ENCODE measurements around the gene VAMP5.
"Not testable (repeated sequence)": the region's sequence is repeated elsewhere in the genome, so short reads cannot be mapped to it uniquely, and the experiment has no call there.

VAMP5 gene

DNA sequence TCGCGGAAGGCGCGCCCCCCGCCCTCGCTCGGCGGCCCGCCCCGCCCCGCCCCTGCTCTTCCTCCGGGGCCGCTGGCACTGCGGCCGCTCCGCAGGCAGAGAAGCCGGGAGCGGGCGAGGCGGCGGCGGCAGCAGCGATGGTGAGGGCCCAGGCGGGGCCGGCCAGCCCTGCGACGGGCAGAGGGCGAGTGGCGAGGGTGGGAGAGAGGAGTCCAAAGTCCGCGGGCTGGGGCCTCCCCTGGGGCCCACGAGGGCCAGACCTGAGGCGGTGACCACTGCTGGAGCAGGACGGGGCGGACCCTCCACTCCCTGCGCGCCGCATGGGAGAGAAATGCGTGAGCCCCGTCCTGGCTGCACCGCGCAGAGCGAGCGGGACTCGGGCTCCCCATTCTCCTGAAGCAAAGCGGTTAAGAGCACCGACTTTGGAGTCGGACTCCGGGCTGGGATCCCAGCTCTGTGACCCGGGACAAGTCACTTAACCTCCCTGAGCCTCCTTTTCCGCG, at the start of gene VAMP5:
VAMP5 (plus strand) TSS at position 78 of the 503 bp plus-strand sequence; CDS start at position 138, 60 bp downstream.
- DNase-seq (ENCODE audit: low read depth in 2 of 2) = no peak

GRCh38 chr2:85534881-85535280, 49.4 kb upstream of the VAMP5 start:
- no peak for DNase-seq (ENCODE audit: low read depth in 2 of 2)

- DNase-seq (ENCODE audit: low read depth in 2 of 2) = no peak
These were observed 47.8 kb upstream of the VAMP5 start for GRCh38 chr2:85536479-85536878.

GRCh38 chr2:85537600-85538506, 46.4 kb upstream of the VAMP5 start:
- DNase-seq (ENCODE audit: low read depth in 2 of 2) = peak in 1 of 2 donors; percentile 32

GRCh38 chr2:85538507-85539360, 45.5 kb upstream of the VAMP5 start, which contains the start of gene MAT2A:
Gene MAT2A (plus strand): TSS chr2:85539168. CDS start chr2:85539288, 120 bp downstream.
- peak; percentile 89 to 91 for DNase-seq (ENCODE audit: low read depth in 2 of 2)

GRCh38 chr2:85539361-85540132, 44.7 kb upstream of the VAMP5 start:
- DNase-seq (ENCODE audit: low read depth in 2 of 2) = peak; percentile 73

DNA sequence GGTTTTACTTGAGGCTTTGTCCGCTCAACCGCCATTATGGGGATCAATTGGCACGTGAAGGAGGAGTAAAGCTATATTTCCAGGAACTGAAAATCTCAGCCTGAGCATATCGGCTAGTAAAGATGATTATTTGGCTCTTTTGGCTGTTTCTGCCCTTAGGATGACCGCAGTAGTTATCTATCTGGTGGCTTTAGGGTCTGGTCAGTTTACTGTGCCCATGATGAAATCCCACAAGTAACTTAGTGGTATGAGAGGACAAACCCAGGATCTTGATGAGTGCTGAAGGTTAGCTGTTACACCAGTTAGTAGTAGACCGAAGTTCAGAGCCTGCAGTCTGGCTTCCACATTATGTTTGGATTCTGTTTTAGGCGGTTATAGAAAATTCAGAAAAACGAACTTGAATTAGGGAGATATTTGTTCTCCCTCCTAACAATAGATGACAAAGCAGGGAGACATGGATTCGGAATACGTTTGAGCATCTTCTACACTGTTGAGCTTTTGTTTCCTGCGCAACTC, 44.0 kb upstream of the VAMP5 start:
- no peak for DNase-seq (ENCODE audit: low read depth in 2 of 2)

GRCh38 chr2:85541262-85541661, 43.0 kb upstream of the VAMP5 start:
- no peak for DNase-seq (ENCODE audit: low read depth in 2 of 2)

GRCh38 chr2:85541753-85542457, 42.3 kb upstream of the VAMP5 start:
- no peak for DNase-seq (ENCODE audit: low read depth in 2 of 2)

GRCh38 chr2:85542777-85543176, 41.5 kb upstream of the VAMP5 start:
- no peak for DNase-seq (ENCODE audit: low read depth in 2 of 2)

DNA sequence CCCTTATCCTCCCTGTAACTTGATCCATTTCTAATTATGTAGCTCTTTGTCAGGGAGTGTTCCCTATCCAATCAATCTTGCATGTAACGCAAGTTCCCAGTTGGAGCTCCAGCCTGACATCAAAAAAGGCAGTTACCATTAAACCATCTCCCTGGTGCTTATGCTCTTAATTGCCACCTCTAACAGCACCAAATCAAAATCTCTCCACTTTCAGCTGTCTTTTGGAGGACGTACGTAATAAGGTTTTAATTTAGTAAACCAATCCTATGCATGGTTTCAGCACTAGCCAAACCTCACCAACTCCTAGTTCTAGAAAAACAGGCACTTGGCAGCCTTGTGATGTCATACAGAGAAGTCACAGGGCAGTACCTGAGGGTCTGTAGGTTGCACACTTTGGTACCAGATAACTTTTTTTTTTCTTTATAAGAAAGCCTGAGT, 40.0 kb upstream of the VAMP5 start:
- not testable (repeated sequence) for DNase-seq (ENCODE audit: low read depth in 2 of 2)

DNA sequence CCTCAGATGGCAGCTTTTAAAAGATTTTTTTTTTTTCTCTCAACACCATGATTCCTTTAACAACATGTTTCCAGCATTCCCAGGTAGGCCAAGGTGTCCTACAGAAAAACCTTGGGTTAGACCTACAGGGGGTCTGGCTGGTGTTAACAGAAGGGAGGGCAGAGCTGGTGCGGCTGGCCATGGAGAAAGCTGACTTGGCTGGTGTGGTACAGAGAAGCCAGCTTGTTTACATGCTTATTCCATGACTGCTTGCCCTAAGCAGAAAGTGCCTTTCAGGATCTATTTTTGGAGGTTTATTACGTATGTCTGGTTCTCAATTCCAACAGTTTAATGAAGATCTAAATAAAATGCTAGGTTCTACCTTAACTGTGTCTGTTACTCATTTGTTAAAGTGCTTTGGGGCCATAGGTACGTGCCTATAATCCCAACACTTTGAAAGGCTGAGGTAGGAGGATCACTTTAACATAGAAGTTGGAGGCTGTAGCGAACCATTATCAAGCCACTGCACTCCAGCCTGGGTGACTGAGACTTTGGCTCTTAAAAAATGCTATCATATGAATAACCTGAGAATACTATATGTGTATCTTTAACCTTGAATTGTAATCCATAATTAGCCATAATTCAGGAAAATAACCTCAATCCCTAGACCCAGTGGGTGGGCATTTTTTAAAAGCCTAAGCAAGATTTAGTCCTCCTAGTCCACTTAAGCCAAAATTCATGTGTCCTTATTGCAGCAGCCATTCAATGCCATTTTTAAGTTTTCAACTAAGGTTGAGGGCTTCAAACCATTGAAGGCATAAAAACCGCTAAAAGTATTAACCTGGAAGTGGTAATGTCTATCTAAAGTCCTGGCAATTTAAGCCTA, 39.1 kb upstream of the VAMP5 start:
- not testable (repeated sequence) for DNase-seq (ENCODE audit: low read depth in 2 of 2)

GRCh38 chr2:85545780-85546240, 38.4 kb upstream of the VAMP5 start:
- no peak for DNase-seq (ENCODE audit: low read depth in 2 of 2)

DNA sequence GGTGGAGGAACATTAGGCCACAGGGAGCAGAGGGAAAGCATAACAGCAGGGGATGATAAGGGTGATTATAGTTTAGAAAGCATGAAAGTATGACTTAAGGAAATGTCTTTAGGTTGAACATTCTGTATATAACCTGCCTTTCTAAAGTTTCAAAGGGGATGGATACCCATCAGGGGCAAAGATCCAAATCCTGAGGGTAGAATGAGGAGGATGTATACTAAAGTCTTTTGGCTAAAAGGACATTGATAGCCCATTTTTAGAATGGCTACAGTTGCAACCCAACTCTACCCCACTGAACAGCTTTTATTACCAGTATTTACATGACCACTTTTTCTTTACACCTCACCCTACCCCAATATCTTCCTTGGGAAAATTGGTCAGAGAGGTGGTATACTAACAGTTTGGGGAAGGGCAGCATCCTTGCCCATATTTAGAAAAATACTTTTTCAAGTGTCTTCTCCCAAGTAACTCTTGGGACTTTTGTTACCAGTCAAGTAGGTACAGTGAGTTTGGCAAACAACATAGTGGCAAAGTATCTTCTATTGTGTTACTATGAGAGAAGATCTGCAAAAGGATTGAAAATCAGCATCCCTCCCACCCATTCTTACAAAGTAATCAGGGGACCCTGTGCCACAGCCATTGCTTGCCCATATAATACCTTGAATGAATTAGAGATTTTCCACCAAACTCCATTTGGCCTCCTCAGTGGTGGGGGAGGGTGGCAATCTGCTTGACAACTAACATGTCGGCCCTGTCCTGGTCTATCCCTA, 37.0 kb upstream of the VAMP5 start:
- no peak for DNase-seq (ENCODE audit: low read depth in 2 of 2)

GRCh38 chr2:85547859-85548607, 36.2 kb upstream of the VAMP5 start:
- DNase-seq (ENCODE audit: low read depth in 2 of 2) = no peak

- DNase-seq (ENCODE audit: low read depth in 2 of 2) = no peak
These were observed 35.7 kb upstream of the VAMP5 start for GRCh38 chr2:85548608-85548900.

- no peak for DNase-seq (ENCODE audit: low read depth in 2 of 2)
These were observed 35.1 kb upstream of the VAMP5 start for GRCh38 chr2:85549095-85549494.

DNA sequence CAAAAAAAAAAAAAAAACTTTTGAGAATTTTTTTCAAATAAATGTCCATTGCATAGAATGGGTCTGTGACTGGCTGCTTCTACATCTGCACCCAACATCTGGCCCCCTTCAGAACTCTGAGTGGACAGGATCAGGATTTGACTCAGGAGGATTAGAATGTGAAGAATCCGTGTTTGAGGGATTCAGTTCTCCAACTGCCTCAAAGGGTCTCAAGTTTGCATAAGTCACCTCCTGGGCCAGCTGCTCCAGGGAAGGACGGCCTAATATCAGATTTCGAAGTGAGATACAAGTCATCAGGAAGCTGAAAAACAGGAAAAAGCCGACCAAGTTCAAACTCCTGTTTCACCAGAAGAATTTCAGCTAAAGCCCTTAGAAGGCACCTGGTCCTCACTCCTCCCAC, 34.4 kb upstream of the VAMP5 start:
- no peak for DNase-seq (ENCODE audit: low read depth in 2 of 2)
